SK-N-SH (cell line): ENCODE measurements around the gene KIF2A. TPM values are rescaled to one million over a fixed set of nuclear protein-coding genes. Genes with fewer than 3 reads are reported as not detected.

Experiments
- CTCF ChIA-PET: fragments of 300-600, 350-600 bp; formaldehyde crosslinking; extraction: SDS; loops from one replicate; lab custom pipeline; 2021; lab: Yijun Ruan, JAX
- POLR2A ChIA-PET: fragments of 350-600 bp; sonication (Branson Sonifier 250); formaldehyde crosslinking; extraction: SDS; loops from one replicate; lab custom pipeline; 2020; ENCODE audit warnings: antibody characterized with exemption, inconsistent platforms; lab: Yijun Ruan, JAX
- DNase-seq: peaks from one replicate; pipeline ENCODE4 v3.0.0; 2012
- H2AFZ ChIP-seq: fragments of 200-600 bp; sonication (generic); 2 replicates; pipeline ENCODE4 v1.8.1; 2016; ENCODE audit warnings: antibody characterized with exemption, mild to moderate bottlenecking, low read depth
- H3F3A ChIP-seq: fragments of 200-600 bp; sonication (generic); replicated peaks from 2 replicates; pipeline ENCODE3; 2016; ENCODE audit warnings: antibody characterized with exemption, mild to moderate bottlenecking; ENCODE audit not compliant: insufficient read depth
- H3K27ac ChIP-seq, 2 experiments: fragments of 200-500 bp in 1 of 2; fragments of 200-600 bp in 1 of 2; sonication (Bioruptor generic) in 1 of 2; sonication (generic), shearing (Covaris generic) in 1 of 2; 2 replicates each; pipeline versions ENCODE4 v1.5.1 to v1.6.1; 2014 to 2016; ENCODE audit warnings: low read depth in 2 of 2, inconsistent platforms in 1 of 2, low read length in 1 of 2, mild to moderate bottlenecking in 1 of 2, mixed read lengths in 1 of 2
- H3K27me3 ChIP-seq: fragments of 200-600 bp; sonication (generic), shearing (Covaris generic); 2 replicates; pipeline ENCODE4 v1.6.1; 2016; ENCODE audit warnings: mixed run types; ENCODE audit not compliant: insufficient read depth
- H3K36me3 ChIP-seq, 2 experiments: fragments of 200-500 bp in 1 of 2; fragments of 200-600 bp in 1 of 2; sonication (Bioruptor generic) in 1 of 2; sonication (generic) in 1 of 2; replicated peaks in 1 of 2; 2 replicates each; pipeline versions ENCODE3 to v1.5.1; 2014 to 2016; ENCODE audit warnings: low read length in 1 of 2, mild to moderate bottlenecking in 1 of 2; ENCODE audit not compliant: insufficient read depth in 2 of 2, control insufficient read depth in 1 of 2
- H3K4me1 ChIP-seq, 2 experiments: fragments of 200-500 bp in 1 of 2; fragments of 200-600 bp in 1 of 2; sonication (Bioruptor generic) in 1 of 2; sonication (generic), shearing (Covaris generic) in 1 of 2; 2 replicates each; pipeline versions ENCODE4 v1.5.1 to v1.6.1; 2014 to 2016; ENCODE audit warnings: low read depth in 1 of 2, low read length in 1 of 2, mixed run types in 1 of 2; ENCODE audit not compliant: insufficient read depth in 2 of 2, control insufficient read depth in 1 of 2
- H3K4me2 ChIP-seq: fragments of 200-600 bp; sonication (generic), shearing (Covaris generic); 2 replicates; pipeline ENCODE4 v1.6.1; 2017; ENCODE audit warnings: mixed run types
- H3K4me3 ChIP-seq, 2 experiments: fragments of 200-500 bp in 1 of 2; fragments of 200-600 bp in 1 of 2; sonication (Bioruptor generic) in 1 of 2; sonication (generic), shearing (Covaris generic) in 1 of 2; 2 replicates each; pipeline versions ENCODE4 v1.5.1 to v1.8.1; 2014 to 2016; ENCODE audit warnings: low read depth in 2 of 2, inconsistent platforms in 1 of 2, low read length in 1 of 2, mild to moderate bottlenecking in 1 of 2, mixed read lengths in 1 of 2, moderate library complexity in 1 of 2
- H3K79me2 ChIP-seq: fragments of 200-600 bp; sonication (generic); 2 replicates; pipeline ENCODE4 v1.8.1; 2017; ENCODE audit warnings: mild to moderate bottlenecking; ENCODE audit not compliant: insufficient read depth
- H3K9ac ChIP-seq: fragments of 200-600 bp; sonication (generic); 2 replicates; pipeline ENCODE4 v1.6.1; 2017; ENCODE audit warnings: mixed run types
- H3K9me2 ChIP-seq: fragments of 200-600 bp; sonication (generic); 2 replicates; pipeline ENCODE4 v1.6.1; 2017; ENCODE audit warnings: mixed run types
- H3K9me3 ChIP-seq: fragments of 200-600 bp; sonication (generic); 2 replicates; pipeline ENCODE4 v1.6.1; 2017; ENCODE audit warnings: mixed run types, mild to moderate bottlenecking, moderate library complexity
- H4K20me1 ChIP-seq: fragments of 200-600 bp; sonication (generic); 2 replicates; pipeline ENCODE4 v1.6.1; 2017; ENCODE audit warnings: mild to moderate bottlenecking, mixed run types; ENCODE audit not compliant: insufficient read depth
- ELF1 ChIP-seq: IDR thresholded peaks from 2 replicates; pipeline ENCODE4 v1.4.0; 2012
- EP300 ChIP-seq, 2 experiments: IDR thresholded peaks; 2 replicates each; pipeline versions ENCODE4 v1.4.0 to v1.6.1; 2012; ENCODE audit warnings: borderline replicate concordance in 1 of 2, low read depth in 1 of 2, low read length in 1 of 2
- EZH2phosphoT487 ChIP-seq: fragments of 200-600 bp; sonication (generic); IDR thresholded peaks from 2 replicates; pipeline ENCODE4 v1.6.1; 2017; ENCODE audit warnings: low read depth, mixed run types, mild to moderate bottlenecking, antibody characterized with exemption, moderate library complexity, borderline replicate concordance
- FOSL2 ChIP-seq: IDR thresholded peaks from 2 replicates; pipeline ENCODE4 v1.4.0; 2012; ENCODE audit warnings: low read depth, mild to moderate bottlenecking, moderate library complexity, borderline replicate concordance
- FOXJ3 ChIP-seq: sonication (generic); formaldehyde crosslinking; IDR thresholded peaks from 2 replicates; pipeline ENCODE4 v1.5.1; 2020; ENCODE audit warnings: mild to moderate bottlenecking, missing genetic modification reagents
- FOXM1 ChIP-seq: IDR thresholded peaks from 2 replicates; pipeline ENCODE4 v1.4.0; 2012; ENCODE audit warnings: low read depth, mild to moderate bottlenecking
- GATA2 ChIP-seq: sonication (generic); formaldehyde crosslinking; IDR thresholded peaks from 2 replicates; pipeline ENCODE4 v1.5.0; 2020; ENCODE audit warnings: mild to moderate bottlenecking, missing genetic modification reagents
- NRF1 ChIP-seq: IDR thresholded peaks from 2 replicates; pipeline ENCODE4 v1.6.1; 2012; ENCODE audit warnings: low read depth, mild to moderate bottlenecking, low read length
- RCOR1 ChIP-seq: fragments of 150-350 bp; IDR thresholded peaks from 2 replicates; pipeline ENCODE4 v1.6.1; 2017; ENCODE audit warnings: antibody characterized with exemption, low read length
- SIN3A ChIP-seq: IDR thresholded peaks from 2 replicates; pipeline ENCODE4 v1.6.1; 2012; ENCODE audit warnings: low read depth, mild to moderate bottlenecking, low read length, moderate library complexity, borderline replicate concordance
- SMC3 ChIP-seq: IDR thresholded peaks from 2 replicates; pipeline ENCODE4 v1.6.1; 2012; ENCODE audit warnings: low read depth, low read length, improper control_type of control experiment
- TAF1 ChIP-seq: IDR thresholded peaks from 2 replicates; pipeline ENCODE4 v1.6.1; 2012; ENCODE audit warnings: low read depth, mild to moderate bottlenecking, low read length, moderate library complexity, borderline replicate concordance
- TEAD4 ChIP-seq: IDR thresholded peaks from 2 replicates; pipeline ENCODE4 v1.4.0; 2012; ENCODE audit warnings: mild to moderate bottlenecking, borderline replicate concordance; ENCODE audit not compliant: insufficient read depth
- YY1 ChIP-seq: IDR thresholded peaks from 2 replicates; pipeline ENCODE4 v1.4.0; 2012; ENCODE audit warnings: low read depth, mild to moderate bottlenecking
- WGBS: methylation state at CpG from one replicate; pipeline ENCODE4 v1.1.6; 2017; ENCODE audit warnings: low lambda C conversion rate; 5-methylcytosine and 5-hydroxymethylcytosine counted together
- polyA plus RNA-seq, 3 experiments: library from polyadenylated mRNA; depleted of rRNA; stranded (reverse); fragments of >200 nt; gene quantifications; 2 replicates each; pipeline ENCODE4 v1.2.3, GENCODE V29; 2012
- TF ChIP-seq, protein P1 (sequence below): fragments of 150-350 bp; IDR thresholded peaks from 2 replicates; pipeline ENCODE4 v1.6.1; 2017; ENCODE audit warnings: antibody characterized with exemption, low read length, low read depth, borderline replicate concordance
- TF ChIP-seq, protein P2 (sequence below): IDR thresholded peaks from 2 replicates; pipeline ENCODE4; 2012

The KIF2A gene
- polyA plus RNA-seq, 1 of the 3 experiments (the other 2 are of a cell fraction): 14.3 TPM

DNA sequence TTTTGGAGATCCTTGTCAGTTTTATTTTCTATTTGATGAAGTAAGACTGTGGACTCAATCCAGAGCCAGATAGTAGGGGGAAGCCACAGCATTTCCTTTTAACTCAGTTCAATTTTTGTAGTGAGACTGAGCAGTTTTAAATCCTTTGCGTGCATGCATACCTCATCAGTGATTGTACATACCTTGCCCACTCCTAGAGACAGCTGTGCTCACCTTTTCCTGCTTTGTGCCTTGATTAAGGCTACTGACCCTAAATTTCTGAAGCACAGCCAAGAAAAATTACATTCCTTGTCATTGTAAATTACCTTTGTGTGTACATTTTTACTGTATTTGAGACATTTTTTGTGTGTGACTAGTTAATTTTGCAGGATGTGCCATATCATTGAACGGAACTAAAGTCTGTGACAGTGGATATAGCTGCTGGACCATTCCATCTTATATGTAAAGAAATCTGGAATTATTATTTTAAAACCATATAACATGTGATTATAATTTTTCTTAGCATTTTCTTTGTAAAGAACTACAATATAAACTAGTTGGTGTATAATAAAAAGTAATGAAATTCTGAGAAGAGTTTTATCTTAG lies 79.9 kb downstream of the KIF2A start:
- H3K27ac ChIP-seq: no peak overlapping the region; a peak in 1 of 4 replicates
- ChIA-PET CTCF (no interaction called here), POLR2A (no interaction called here)
- 86% methylated on average over 2 of the region's 2 CpGs for WGBS
- DNase-seq: no peak
- H4K20me1 ChIP-seq: no peaks in the 10 kb centered on the region
- H2AFZ ChIP-seq: no peak overlapping the region
- no peaks in the 10 kb centered on the region for H3K4me1 ChIP-seq
- peaks cover 64 to 80% of the 10 kb centered on the region in 2 experiments for H3K36me3 ChIP-seq
- no peaks in the 10 kb centered on the region for H3K9me2 ChIP-seq
- H3K4me2 ChIP-seq: no peak overlapping the region
- H3K9me3 ChIP-seq: no peaks in the 10 kb centered on the region
- TF ChIP-seq TAF1: no peak
- TF ChIP-seq, protein P1, sequence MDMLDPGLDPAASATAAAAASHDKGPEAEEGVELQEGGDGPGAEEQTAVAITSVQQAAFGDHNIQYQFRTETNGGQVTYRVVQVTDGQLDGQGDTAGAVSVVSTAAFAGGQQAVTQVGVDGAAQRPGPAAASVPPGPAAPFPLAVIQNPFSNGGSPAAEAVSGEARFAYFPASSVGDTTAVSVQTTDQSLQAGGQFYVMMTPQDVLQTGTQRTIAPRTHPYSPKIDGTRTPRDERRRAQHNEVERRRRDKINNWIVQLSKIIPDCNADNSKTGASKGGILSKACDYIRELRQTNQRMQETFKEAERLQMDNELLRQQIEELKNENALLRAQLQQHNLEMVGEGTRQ: no peak
- no peak overlapping the region for H3K4me3 ChIP-seq
- H3K27me3 ChIP-seq: no peaks in the 10 kb centered on the region
- H3F3A ChIP-seq: peaks cover 22% of the 10 kb centered on the region
- no peak overlapping the region for H3K9ac ChIP-seq
- peaks cover 5% of the 10 kb centered on the region; the same call in 1 of the 2 replicates for H3K79me2 ChIP-seq

DNA sequence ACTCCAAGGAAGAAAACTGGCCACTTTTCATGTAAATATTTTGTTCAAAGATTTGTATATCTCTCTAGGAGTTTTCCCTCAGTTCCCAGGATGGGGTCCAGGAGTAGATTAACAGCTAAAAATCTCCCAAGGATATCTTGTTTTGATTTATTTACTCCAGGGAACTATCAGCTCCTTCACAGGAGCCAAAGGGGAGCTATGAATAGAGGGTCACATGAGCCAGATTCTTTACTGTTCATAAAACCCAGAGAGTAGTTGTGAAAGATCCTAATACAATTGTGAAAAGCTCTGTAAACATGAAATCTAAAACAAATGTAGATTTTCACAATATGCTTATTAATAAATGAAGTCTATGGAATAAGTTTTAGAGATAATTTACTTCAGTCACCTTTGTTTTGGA lies 80.8 kb downstream of the KIF2A start:
- Histone ChIP-seq H3K9me3 (no peaks in the 10 kb centered on the region), H3K4me1 (no peaks in the 10 kb centered on the region), H3K4me3 (no peak overlapping the region), H2AFZ (no peak overlapping the region), H3K27ac (no peak overlapping the region), H3K27me3 (no peaks in the 10 kb centered on the region), H3F3A (peaks cover 26% of the 10 kb centered on the region), H3K4me2 (no peak overlapping the region), H4K20me1 (no peaks in the 10 kb centered on the region), H3K9me2 (no peaks in the 10 kb centered on the region), H3K36me3 (peaks cover 69 to 77% of the 10 kb centered on the region in 2 experiments), H3K9ac (no peak overlapping the region), H3K79me2 (peaks cover 5% of the 10 kb centered on the region; the same call in 1 of the 2 replicates)
- DNase-seq: no peak
- TF ChIP-seq, protein P1: no peak
- no peak for TF ChIP-seq ELF1
- no peak for TF ChIP-seq FOXM1
- TF ChIP-seq EZH2phosphoT487: no peak
- no peak for TF ChIP-seq TEAD4
- ChIA-PET CTCF (no interaction called here), POLR2A (no interaction called here)

DNA sequence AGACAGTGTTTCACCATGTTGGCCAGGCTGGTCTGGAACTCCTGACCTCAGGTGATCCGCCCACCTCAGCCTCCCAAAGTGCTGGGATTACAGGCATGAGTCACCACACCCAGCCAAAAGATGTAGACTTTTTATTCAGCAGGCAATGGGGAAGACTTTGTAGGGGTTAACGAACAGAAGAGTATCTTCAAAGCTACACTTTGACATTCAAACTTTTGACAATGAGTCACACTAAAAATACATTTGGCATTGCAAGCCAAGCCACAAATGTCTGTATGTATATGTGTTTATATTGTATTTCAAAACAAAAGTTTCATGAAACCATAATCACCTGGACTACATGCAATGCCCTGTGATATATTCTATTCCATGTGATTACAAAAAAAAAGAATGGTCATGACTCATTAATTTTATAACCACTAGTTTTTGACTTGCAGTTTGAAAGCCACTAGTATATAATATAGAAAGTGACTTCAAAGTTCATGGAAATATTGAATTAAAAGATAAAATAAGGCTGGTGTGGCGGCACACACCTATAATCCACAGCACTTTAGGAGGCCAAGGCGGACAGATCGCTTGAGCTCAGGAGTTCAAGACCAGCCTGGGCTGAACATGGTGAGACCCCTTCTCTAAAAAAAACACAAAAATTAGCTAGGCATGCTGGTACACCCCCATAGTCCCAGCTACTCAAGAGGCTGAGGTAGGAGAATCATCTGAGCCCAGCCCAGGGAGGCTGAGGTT lies 89.4 kb downstream of the KIF2A start:
- H2AFZ ChIP-seq: no peak overlapping the region
- H3K27me3 ChIP-seq: no peaks in the 10 kb centered on the region
- no peak for DNase-seq
- H3K27ac ChIP-seq: peak overlapping the region in 1 of 2 experiments; percentile 19; a peak in 1 of 4 replicates
- H3K4me3 ChIP-seq: no peak overlapping the region
- WGBS: 95% methylated on average over 5 of the region's 5 CpGs
- ChIA-PET POLR2A (interaction anchor here (1.1 kb wide), 1 partner anchor 13 kb away, joined by 3 read pairs; no protein-coding TSS in a partner anchor), CTCF (no interaction called here)
- H4K20me1 ChIP-seq: no peaks in the 10 kb centered on the region
- TF ChIP-seq FOXJ3: no peak
- TF ChIP-seq EP300 (IDR thresholded peaks at IDR 0.05; ENCODE audit: borderline replicate concordance in 1 of 2, low read depth in 1 of 2, low read length in 1 of 2): no peak
- TF ChIP-seq RCOR1: no peak
- no peak for TF ChIP-seq SIN3A
- TF ChIP-seq EZH2phosphoT487: no peak
- TF ChIP-seq, protein P1: no peak
- TF ChIP-seq, protein P2, sequence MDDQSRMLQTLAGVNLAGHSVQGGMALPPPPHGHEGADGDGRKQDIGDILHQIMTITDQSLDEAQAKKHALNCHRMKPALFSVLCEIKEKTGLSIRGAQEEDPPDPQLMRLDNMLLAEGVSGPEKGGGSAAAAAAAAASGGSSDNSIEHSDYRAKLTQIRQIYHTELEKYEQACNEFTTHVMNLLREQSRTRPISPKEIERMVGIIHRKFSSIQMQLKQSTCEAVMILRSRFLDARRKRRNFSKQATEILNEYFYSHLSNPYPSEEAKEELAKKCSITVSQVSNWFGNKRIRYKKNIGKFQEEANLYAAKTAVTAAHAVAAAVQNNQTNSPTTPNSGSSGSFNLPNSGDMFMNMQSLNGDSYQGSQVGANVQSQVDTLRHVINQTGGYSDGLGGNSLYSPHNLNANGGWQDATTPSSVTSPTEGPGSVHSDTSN: no peak
- no peak for TF ChIP-seq YY1
- no peak for TF ChIP-seq GATA2 (CRISPR knock-in tag)
- TF ChIP-seq SMC3: no peak
- TF ChIP-seq FOSL2: no peak
- TF ChIP-seq NRF1: no peak
- peaks cover 5% of the 10 kb centered on the region for H3K79me2 ChIP-seq
- H3K36me3 ChIP-seq: peaks cover 55 to 69% of the 10 kb centered on the region in 2 experiments
- H3K9me2 ChIP-seq: no peaks in the 10 kb centered on the region
- H3K4me2 ChIP-seq: no peak overlapping the region
- H3F3A ChIP-seq: peaks cover 19% of the 10 kb centered on the region
- H3K9ac ChIP-seq: no peak overlapping the region
- H3K9me3 ChIP-seq: no peaks in the 10 kb centered on the region
- H3K4me1 ChIP-seq: no peaks in the 10 kb centered on the region
